Measurements from ENCODE around the gene RPSA.
"Not testable (repeated sequence)": the region's sequence is repeated elsewhere in the genome, so short reads cannot be mapped to it uniquely, and the experiment has no call there.

RPSA gene

GRCh38 chr3:39390181-39390580 is 16.3 kb upstream of the RPSA start:
- DNase-seq = no peak

GRCh38 chr3:39396690-39397089 is 9.8 kb upstream of the RPSA start:
- no peak for DNase-seq

GRCh38 chr3:39398700-39399099 is 7.8 kb upstream of the RPSA start:
- no peak for DNase-seq

- DNase-seq = no peak
Observed at GRCh38 chr3:39401983-39402382, 4.5 kb upstream of the RPSA start.

DNA sequence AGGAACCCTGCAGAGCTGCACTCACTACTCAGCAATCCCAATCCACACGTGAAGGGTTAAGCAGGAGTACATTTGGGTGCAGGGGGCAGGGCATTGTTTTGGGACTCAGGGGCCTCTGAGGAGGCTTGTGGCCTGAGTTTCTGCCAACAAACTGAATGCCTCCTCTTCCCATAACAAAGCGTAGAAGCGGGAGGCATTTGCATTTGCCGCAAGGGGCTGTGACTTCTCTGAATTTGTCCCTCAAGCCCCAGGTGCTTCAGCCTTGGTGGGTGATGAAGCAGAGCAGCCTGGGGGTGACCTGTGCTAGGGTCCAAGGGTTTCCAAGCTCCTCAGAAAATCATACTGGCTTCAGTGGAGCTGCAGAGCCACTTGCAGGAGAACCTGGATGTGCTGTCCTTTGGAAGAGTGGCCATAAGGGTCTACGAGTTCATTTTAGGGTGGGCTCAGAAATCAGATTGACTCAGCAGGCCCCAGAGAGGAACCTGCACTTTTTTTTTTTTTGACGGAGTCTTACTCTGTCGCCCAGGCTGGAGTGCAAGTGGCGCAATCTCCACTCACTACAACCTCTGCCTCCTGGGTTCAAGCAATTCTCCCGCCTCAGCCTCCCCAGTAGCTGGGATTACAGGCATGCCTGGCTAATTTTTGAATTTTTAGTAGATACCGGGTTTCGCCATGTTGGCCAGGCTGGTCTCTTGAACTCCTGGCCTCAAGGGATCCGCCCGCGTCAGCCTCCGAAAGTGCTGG is 1.4 kb upstream of the RPSA start:
- DNase-seq = no peak

DNA sequence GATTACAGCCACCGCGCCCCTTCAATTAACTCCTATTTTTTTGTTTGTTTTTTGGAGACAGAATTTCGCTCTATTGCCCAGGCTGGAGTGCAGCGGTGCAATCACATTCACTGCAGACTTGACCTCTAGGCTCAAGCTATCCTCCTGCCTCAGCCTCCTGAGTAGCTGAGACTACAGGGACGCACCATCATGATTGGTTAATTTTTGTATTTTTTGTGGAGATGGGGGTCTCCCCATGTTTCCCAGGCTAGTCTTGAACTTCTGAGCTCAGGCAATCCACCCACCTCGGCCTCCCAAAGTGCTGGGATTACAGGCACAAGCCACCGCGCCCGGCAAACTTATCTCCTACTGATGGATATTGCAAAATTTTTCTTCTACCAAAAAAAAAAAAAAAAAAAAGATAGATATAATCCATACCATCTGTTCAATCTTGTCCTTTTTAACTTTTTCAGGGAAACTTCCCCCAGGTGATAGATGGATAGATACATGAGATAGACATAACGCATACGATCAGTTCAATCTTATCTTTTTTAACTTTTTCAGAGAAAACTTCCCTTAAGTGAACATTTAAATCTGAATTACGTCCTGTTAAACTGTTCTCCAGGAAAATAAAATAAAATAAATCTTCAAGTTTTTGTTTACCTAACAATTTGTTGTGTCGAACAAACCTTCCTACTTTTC is 693 bp upstream of the RPSA start:
- DNase-seq = no peak

DNA sequence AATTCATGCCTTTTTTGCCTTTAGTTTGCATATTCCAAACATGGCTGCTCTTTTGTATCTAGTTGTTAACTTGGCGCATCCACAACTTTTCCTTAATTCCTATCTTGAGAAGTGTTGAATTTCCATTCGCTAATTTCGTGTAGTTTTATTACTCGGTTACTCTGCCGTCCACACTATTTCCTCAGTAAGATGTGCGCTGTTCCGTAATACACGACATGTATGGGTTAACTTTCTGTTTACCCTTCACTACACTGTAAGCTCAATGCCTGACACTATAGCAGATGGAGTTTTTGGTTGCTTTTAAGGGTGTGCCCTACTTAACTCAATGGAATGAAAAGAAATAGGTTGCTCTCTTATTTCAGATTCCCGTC is 724 bp downstream of the RPSA start:
- no peak for DNase-seq

GRCh38 chr3:39407773-39408492 is 1.4 kb downstream of the RPSA start:
- DNase-seq = no peak

- DNase-seq = no peak
Observed at GRCh38 chr3:39408493-39409372, 2.2 kb downstream of the RPSA start.

DNA sequence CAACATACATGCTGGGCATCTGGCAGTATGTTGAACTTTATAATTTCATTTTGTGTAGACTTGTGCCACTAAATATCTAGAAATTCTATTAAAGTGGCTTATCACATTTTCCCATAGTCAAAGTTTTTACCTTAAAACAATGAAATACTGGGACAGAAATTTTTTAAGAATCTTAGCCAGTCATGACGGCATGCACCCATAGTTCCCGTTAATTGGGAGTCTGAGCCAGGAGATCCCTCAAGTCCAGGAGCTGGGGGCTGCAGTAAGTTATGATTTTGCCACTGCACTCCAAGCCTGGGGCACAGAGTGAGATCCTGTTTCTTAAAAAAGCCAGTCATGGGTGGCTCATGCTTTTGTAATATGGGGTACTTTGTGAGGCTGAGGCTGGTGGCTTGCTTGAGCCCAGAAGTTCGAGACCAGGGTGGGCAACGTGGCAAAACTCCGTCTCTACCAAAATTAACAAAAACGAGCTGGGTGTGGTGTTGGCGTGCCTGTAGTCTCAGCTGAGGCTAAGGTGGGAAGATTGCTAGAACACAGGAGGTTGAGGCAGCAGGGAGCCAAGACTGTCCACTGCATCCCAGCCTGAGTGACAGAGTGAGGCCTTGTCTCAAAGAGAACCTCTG is 3.1 kb downstream of the RPSA start:
- DNase-seq = no peak

DNA sequence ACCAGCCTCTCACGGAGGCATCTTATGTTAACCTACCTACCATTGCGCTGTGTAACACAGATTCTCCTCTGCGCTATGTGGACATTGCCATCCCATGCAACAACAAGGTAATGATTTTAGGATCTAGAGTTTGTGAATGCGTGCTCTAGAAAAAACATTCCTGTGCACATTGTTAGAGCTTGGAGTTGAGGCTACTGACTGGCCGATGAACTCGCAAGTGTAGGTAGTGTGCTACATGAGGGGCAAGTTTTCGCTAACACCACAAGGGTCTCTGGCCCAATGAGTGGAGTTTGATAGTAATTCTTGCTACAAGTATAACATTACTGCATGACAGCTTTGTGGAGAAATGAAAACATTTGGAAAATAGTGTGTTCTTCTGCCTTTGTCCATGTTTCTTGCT is 4.4 kb downstream of the RPSA start:
- no peak for DNase-seq

GRCh38 chr3:39412668-39413260 is 6.2 kb downstream of the RPSA start:
- no peak for DNase-seq

- DNase-seq = no peak
Observed at GRCh38 chr3:39413691-39414420, 7.3 kb downstream of the RPSA start.

- DNase-seq = no peak
Observed at GRCh38 chr3:39414421-39414907, 7.9 kb downstream of the RPSA start.

- not testable (repeated sequence) for DNase-seq
Observed at GRCh38 chr3:39415302-39415701, 8.8 kb downstream of the RPSA start.

GRCh38 chr3:39415983-39416382 is 9.5 kb downstream of the RPSA start:
- no peak for DNase-seq

DNA sequence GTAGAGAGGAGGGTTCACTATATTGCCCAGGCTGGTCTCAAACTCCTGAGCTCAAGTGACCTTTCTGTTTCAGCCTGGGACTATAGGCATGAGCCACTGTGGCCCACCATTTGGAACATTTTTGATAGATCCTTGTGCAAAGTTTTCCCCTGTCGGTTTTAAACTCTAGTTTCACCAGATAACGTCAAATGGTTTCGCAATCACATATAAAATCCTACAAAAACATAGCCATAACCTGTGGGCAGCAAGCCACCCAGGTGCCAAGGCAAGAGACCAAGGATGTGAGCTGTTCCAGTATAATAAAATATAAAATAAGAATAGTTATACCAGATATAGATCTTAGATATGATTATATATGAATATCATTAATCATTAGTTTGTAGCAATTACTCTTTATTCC is 10.5 kb downstream of the RPSA start:
- DNase-seq = not testable (repeated sequence)

DNA sequence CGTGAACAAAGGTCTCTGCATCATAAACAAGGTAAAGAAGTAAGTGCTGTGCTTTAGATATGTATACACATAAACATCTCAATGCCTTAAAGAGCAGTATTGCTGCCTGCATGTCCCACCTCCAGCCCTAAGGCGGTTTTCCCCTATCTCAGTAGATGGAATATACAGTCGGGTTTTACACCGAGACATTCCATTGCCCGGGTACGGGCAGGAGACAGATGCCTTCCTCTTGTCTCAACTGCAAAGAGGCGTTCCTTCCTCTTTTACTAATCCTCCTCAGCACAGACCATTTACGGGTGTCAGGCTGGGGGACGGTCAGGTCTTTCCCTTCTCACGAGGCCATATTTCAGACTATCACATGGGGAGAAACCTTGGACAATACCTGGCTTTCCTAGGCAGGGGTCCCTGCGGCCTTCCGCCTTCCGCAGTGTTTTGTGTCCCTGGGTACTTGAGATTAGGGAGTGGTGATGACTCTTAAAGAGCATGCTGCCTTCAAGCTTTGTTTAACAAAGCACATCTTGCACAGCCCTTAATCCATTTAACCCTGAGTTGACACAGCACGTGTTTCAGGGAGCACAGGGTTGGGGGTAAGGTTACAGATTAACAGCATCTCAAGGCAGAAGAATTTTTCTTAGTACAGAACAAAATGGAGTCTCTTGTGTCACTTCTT is 12.2 kb downstream of the RPSA start:
- not testable (repeated sequence) for DNase-seq

DNA sequence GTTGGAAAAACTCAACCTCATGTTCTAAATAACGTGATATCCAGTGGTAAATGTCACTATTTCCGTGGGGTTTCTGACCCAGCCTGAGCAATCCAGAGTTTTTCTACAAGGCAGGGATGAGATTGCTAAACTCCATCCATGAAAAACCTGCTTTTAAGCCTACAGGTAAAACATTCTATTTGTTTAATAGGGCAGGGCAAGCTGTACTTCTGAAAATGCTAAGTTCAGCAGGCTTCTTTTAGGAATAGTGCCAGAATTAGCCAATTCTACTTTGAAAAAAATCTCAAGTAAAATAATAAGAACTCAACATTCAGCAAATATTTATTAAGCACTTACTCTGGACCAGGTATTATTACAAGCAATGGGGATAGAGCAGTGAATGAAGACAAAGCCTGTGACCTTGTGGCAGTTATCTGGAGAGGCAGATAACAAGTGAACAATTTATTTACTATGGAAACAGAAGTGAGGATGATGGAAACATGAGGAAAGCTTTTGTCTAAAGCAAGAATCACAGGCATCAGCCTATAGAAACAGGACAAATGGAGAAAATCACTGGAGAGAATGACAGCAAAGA is 13.3 kb downstream of the RPSA start:
- no peak for DNase-seq

- no peak for DNase-seq
Observed at GRCh38 chr3:39420543-39420942, 14.0 kb downstream of the RPSA start.

Data from NCI-H1436 treated with DMSO at 0.1 percent for 48 hours (cell line).